ENCODE data around the gene ATP2C2. TPM values are rescaled to one million over a fixed set of nuclear protein-coding genes. Genes with fewer than 3 reads are reported as not detected.

The ATP2C2 gene
- total and polyA plus RNA-seq, 9 of the 15 experiments (the other 6 are each of a cell fraction or from before 2014, with no cell fraction given) = 0.75 TPM; not detected in 8

DNA sequence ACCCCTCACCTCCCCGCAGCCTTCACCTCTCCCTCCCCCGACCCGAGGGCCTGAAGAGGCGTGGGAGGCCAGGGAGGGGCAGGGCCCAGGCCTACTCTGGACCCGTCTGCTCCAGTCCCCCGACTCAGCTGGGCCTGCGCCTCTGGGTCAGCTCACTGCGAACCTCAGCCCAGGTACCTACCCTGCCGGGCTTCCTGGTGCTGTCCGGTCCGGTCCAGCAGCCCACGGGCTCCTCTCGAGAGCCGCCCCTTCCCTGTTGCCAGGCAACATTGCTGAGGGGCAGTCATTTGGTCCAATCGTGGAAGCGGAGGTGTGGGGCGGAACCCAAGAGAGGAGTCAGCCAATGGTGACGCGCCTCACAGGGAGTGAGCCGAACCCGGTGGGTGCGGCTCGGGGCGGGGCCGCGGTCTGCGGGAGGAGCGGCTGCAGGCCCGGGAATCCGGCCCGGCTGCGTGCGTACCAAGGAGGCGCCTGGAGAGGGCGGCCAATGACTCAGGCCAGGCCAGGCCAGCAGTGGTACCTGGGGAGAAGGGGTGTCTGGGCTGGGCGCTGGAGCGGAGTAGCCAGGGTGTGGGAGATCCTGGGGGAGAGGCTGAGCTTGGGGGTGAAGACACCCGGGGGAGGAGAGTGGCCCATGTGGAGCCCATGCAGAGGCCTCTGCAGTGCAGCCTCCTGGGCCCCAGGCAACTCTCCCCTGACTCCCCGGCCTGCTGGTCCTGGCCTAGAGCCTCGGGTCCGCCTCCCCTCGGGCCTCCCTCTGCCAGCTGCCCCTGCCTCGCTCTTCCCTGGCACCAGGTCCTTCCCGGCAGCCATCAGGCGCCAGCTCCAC lies 136.3 kb downstream of the ATP2C2 start, which contains the start of gene MEAK7 (continued):
- TF ChIP-seq CREBBP (IDR thresholded peaks at IDR 0.05; ENCODE audit: low read depth, low read length) = no peak
- TF ChIP-seq, protein P1, sequence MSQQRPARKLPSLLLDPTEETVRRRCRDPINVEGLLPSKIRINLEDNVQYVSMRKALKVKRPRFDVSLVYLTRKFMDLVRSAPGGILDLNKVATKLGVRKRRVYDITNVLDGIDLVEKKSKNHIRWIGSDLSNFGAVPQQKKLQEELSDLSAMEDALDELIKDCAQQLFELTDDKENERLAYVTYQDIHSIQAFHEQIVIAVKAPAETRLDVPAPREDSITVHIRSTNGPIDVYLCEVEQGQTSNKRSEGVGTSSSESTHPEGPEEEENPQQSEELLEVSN (IDR thresholded peaks at IDR 0.05; ENCODE audit: borderline replicate concordance in 1 of 2, extremely low read depth in 1 of 2, insufficient read depth in 1 of 2, insufficient read length in 1 of 2, low read depth in 1 of 2, low read length in 1 of 2, poor library complexity in 1 of 2, severe bottlenecking in 1 of 2) = peak; percentile 40 to 58
- TF ChIP-seq ZFX (CRISPR knock-in tag; IDR thresholded peaks at IDR 0.05) = peak; percentile 96
- TF ChIP-seq RBM25 (IDR thresholded peaks at IDR 0.05; ENCODE audit: low read depth, low read length, severe bottlenecking) = peak; percentile 91
- TF ChIP-seq SREBF2 (CRISPR knock-in tag; IDR thresholded peaks at IDR 0.05) = no peak
- TF ChIP-seq SAFB2 (IDR thresholded peaks at IDR 0.05; ENCODE audit: borderline replicate concordance, low read depth, low read length, severe bottlenecking) = no peak
- no peak for TF ChIP-seq KAT2B (IDR thresholded peaks at IDR 0.05; ENCODE audit: low read depth, low read length)
- TF ChIP-seq, protein P2, sequence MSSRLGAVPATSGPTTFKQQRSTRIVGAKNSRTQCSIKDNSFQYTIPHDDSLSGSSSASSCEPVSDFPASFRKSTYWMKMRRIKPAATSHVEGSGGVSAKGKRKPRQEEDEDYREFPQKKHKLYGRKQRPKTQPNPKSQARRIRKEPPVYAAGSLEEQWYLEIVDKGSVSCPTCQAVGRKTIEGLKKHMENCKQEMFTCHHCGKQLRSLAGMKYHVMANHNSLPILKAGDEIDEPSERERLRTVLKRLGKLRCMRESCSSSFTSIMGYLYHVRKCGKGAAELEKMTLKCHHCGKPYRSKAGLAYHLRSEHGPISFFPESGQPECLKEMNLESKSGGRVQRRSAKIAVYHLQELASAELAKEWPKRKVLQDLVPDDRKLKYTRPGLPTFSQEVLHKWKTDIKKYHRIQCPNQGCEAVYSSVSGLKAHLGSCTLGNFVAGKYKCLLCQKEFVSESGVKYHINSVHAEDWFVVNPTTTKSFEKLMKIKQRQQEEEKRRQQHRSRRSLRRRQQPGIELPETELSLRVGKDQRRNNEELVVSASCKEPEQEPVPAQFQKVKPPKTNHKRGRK (tag; IDR thresholded peaks at IDR 0.05) = no peak
- TF ChIP-seq FOXA3 (CRISPR knock-in tag; conservative IDR thresholded peaks at IDR 0.05 in 1 of 2, IDR thresholded peaks at IDR 0.05 in 1 of 2) = peak in 1 of 2 experiments; percentile 34; a peak in 1 of 4 replicates
- TF ChIP-seq ZNF311 (CRISPR knock-in tag; IDR thresholded peaks at IDR 0.05) = no peak
- 0 out of 2 replicates have a peak, but pooled peaks have one; percentile 48 for TF ChIP-seq KAT7 (CRISPR knock-in tag; IDR thresholded peaks at IDR 0.05; ENCODE audit: borderline replicate concordance)
- no peak for TF ChIP-seq MYNN (IDR thresholded peaks at IDR 0.05)
- TF ChIP-seq MYNN (CRISPR knock-in tag; IDR thresholded peaks at IDR 0.05) = no peak
- no peak for TF ChIP-seq PURB (CRISPR knock-in tag; IDR thresholded peaks at IDR 0.05; ENCODE audit: low read depth)
- no peak for TF ChIP-seq MCM7 (IDR thresholded peaks at IDR 0.05)
- TF ChIP-seq ZNF408 (CRISPR knock-in tag; IDR thresholded peaks at IDR 0.05; ENCODE audit: low read depth) = no peak
- TF ChIP-seq POLR2G (IDR thresholded peaks at IDR 0.05; ENCODE audit: low read depth, low read length) = peak; percentile 95

All from K562 (cell line).